Endothelial cell of umbilical vein (primary cell): Measurements from ENCODE around the gene PLXDC2.

Source experiments
- EZH2 ChIP-seq: IDR thresholded peaks from 2 replicates; pipeline ENCODE4 v1.6.1; 2012; ENCODE audit warnings: borderline replicate concordance, low read depth, mild to moderate bottlenecking, moderate library complexity, low read length, inconsistent platforms; ENCODE audit not compliant: severe bottlenecking
- MYC ChIP-seq: IDR thresholded peaks from one replicate; pipeline ENCODE4 v1.6.1; 2011; ENCODE audit warnings: mild to moderate bottlenecking, low read depth, low read length
- POLR2A ChIP-seq: IDR thresholded peaks from 2 replicates; pipeline ENCODE4 v1.6.1; 2012; ENCODE audit warnings: low read depth, mild to moderate bottlenecking, control low read depth, low read length
- POLR2AphosphoS5 ChIP-seq: IDR thresholded peaks from 2 replicates; pipeline ENCODE4 v1.6.1; 2012; ENCODE audit warnings: low read depth, mild to moderate bottlenecking, control low read depth, low read length, moderate library complexity; ENCODE audit not compliant: insufficient read depth
- TF ChIP-seq, protein P1 (sequence below), 2 donors: IDR thresholded peaks; 1 replicate in 1 of 2; 2 replicates in 1 of 2; pipeline ENCODE4 v1.5.1; 2011; ENCODE audit warnings: low read length in 2 of 2, mild to moderate bottlenecking in 2 of 2, moderate library complexity in 2 of 2, control low read depth in 1 of 2, inconsistent platforms in 1 of 2, low read depth in 1 of 2; ENCODE audit not compliant: insufficient read depth in 1 of 2; ENCODE audit errors: extremely low read depth in 1 of 2

DNA sequence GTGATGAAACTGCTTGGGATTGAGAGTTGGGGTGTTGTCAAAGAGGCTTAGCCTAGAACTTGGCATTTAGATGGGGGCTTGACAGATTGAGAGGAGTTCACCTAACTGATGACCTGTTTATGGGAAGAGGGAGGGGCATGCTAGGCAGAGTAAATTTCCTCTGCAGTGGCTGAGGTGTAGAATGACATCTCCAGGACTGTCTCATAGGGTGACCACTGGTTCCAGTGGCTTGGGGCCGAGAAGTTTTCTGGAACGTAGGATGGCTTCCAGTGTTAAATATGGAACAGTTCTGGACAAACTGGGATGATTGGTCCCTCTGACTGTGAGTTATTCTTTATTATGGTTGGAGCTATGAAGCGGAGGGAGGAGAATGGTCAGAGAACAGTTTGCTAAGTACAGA, 186.4 kb downstream of the PLXDC2 start:
- TF ChIP-seq POLR2AphosphoS5, result no peak
- TF ChIP-seq, protein P1, sequence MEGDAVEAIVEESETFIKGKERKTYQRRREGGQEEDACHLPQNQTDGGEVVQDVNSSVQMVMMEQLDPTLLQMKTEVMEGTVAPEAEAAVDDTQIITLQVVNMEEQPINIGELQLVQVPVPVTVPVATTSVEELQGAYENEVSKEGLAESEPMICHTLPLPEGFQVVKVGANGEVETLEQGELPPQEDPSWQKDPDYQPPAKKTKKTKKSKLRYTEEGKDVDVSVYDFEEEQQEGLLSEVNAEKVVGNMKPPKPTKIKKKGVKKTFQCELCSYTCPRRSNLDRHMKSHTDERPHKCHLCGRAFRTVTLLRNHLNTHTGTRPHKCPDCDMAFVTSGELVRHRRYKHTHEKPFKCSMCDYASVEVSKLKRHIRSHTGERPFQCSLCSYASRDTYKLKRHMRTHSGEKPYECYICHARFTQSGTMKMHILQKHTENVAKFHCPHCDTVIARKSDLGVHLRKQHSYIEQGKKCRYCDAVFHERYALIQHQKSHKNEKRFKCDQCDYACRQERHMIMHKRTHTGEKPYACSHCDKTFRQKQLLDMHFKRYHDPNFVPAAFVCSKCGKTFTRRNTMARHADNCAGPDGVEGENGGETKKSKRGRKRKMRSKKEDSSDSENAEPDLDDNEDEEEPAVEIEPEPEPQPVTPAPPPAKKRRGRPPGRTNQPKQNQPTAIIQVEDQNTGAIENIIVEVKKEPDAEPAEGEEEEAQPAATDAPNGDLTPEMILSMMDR (IDR thresholded peaks at IDR 0.05; ENCODE audit: extremely low read depth in 1 of 2, insufficient read depth in 1 of 2, low read depth in 1 of 2, low read length in 2 of 2), result no peak
- TF ChIP-seq POLR2A, result no peak
- no peak for TF ChIP-seq EZH2
- TF ChIP-seq MYC, result no peak
